A549 (cell line): ENCODE data around the gene MAGIX.

Source experiments
- BHLHE40 ChIP-seq: IDR thresholded peaks from 2 replicates; pipeline ENCODE4 v1.6.1; 2012; ENCODE audit warnings: low read depth, low read length, inconsistent platforms
- CTCF ChIP-seq: fragments of >200 bp; sonication (Bioruptor Twin); formaldehyde crosslinking; IDR thresholded peaks from 3 replicates; pipeline ENCODE4 v1.5.1; 2016
- JUNB ChIP-seq: fragments of >200 bp; sonication (Bioruptor Twin); formaldehyde crosslinking; IDR thresholded peaks from 2 replicates; pipeline ENCODE4 v1.6.1; 2016
- MYC ChIP-seq: IDR thresholded peaks from 2 replicates; pipeline ENCODE4 v1.6.1; 2012; ENCODE audit warnings: mild to moderate bottlenecking, inconsistent platforms, low read length, improper control_type of control experiment, borderline replicate concordance
- POLR2A ChIP-seq: IDR thresholded peaks from 2 replicates; pipeline ENCODE4 v1.6.1; 2012; ENCODE audit warnings: mild to moderate bottlenecking, low read length
- RAD21 ChIP-seq, 2 experiments: fragments of >200 bp in 1 of 2; sonication (Bioruptor Twin) in 1 of 2; formaldehyde crosslinking in 1 of 2; IDR thresholded peaks in 1 of 2; conservative IDR thresholded peaks in 1 of 2; 2 replicates in 1 of 2; 3 replicates in 1 of 2; pipeline ENCODE4 v1.6.1; 2012 to 2018; ENCODE audit warnings: inconsistent platforms in 1 of 2
- RCOR1 ChIP-seq: fragments of 150-350 bp; IDR thresholded peaks from 2 replicates; pipeline ENCODE4 v1.6.1; 2014; ENCODE audit warnings: antibody characterized with exemption, low read length, low read depth
- REST ChIP-seq: fragments of 200-600 bp; sonication (generic); IDR thresholded peaks from 2 replicates; pipeline ENCODE4 v1.6.1; 2016; ENCODE audit warnings: antibody characterized with exemption, mild to moderate bottlenecking, moderate library complexity
- RFX5 ChIP-seq: fragments of 450-650 bp; IDR thresholded peaks from 2 replicates; pipeline ENCODE4 v1.7.1; 2014; ENCODE audit warnings: antibody characterized with exemption, mild to moderate bottlenecking, moderate library complexity
- TF ChIP-seq, protein P1 (sequence below): fragments of 250-450 bp; sonication (Bioruptor Pico); IDR thresholded peaks from 2 replicates; pipeline ENCODE4 v1.5.0; 2021; ENCODE audit warnings: mild to moderate bottlenecking, moderate library complexity, borderline replicate concordance

DNA sequence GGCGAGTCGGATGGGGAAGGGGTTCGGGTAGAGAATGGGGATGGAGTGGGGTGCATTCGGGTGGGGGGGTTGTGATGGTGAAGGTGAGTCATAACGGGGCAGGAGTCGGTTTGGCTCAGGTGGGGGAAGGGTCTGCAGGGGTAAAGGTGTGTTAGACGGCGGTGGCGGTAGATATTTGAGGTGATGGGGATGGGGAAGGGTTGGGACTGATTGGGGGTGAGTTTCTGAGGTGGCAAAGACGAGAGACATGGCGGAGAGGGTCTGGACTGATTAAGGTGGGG lies 36.7 kb downstream of the MAGIX start:
- TF ChIP-seq POLR2A (no peak), JUNB (no peak), RAD21 (conservative IDR thresholded peaks at IDR 0.05 in 1 of 2, IDR thresholded peaks at IDR 0.05 in 1 of 2) (no peak), CTCF (no peak), MYC (no peak), RCOR1 (no peak), RFX5 (no peak), REST (no peak), BHLHE40 (no peak)
- TF ChIP-seq, protein P1, sequence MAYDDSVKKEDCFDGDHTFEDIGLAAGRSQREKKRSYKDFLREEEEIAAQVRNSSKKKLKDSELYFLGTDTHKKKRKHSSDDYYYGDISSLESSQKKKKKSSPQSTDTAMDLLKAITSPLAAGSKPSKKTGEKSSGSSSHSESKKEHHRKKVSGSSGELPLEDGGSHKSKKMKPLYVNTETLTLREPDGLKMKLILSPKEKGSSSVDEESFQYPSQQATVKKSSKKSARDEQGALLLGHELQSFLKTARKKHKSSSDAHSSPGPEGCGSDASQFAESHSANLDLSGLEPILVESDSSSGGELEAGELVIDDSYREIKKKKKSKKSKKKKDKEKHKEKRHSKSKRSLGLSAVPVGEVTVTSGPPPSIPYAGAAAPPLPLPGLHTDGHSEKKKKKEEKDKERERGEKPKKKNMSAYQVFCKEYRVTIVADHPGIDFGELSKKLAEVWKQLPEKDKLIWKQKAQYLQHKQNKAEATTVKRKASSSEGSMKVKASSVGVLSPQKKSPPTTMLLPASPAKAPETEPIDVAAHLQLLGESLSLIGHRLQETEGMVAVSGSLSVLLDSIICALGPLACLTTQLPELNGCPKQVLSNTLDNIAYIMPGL, result no peak
